GM18870 (cell line): ENCODE results near the gene NPTX1.

Experiments used
- ATAC-seq: cut with Tn5 transposase; IDR thresholded peaks from one replicate; pipeline ENCODE4 v1.9.1; 2021; ENCODE audit warnings: moderate library complexity; ENCODE audit not compliant: unreplicated experiment

Gene NPTX1

GRCh38 chr17:80479246-80479566 is 2.8 kb upstream of the NPTX1 start:
- no peak for ATAC-seq

- ATAC-seq = no peak
Observed at GRCh38 chr17:80478487-80479245, 2.3 kb upstream of the NPTX1 start.

DNA sequence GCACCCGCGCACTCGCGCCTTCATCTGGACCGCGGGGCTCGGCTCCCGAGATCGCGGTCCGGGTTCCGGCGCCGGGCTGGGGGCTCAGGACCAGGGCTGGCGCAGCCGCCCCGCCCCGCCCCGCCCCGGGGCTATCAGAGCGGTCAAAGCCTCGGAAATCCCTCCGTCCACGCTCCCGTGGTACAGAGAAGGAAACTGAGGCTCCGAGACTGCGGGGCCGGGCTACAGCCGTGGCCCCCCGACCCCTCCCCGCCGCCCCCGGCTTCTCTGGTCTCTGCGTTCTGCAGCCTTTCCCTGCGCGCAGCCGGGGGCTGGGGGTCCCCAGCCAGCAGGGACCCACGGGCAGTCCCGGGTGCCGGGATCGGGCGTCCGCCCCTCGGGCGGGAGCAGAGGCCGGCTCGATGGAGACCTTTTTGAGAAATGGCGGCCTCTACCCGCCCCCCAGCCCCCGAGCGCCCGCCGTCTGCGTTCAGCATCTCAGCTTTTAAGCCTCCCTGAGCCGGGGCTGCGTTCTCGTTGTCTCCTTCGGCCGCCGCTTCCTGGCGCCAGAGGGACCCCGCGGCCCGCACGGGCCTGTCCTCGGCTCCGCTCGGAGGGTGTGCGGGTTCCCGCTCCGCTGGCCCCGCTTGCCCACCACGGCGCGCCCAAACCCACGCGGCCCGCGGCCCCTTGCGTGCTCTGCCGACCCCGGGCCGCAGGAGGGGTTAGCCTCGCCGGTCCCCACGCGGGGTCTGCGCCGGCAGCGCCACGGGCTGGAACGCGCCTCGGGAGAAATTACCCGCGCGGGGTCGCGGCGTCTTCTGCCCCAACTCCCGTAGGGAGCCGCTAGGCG is 1.5 kb upstream of the NPTX1 start:
- no peak for ATAC-seq

DNA sequence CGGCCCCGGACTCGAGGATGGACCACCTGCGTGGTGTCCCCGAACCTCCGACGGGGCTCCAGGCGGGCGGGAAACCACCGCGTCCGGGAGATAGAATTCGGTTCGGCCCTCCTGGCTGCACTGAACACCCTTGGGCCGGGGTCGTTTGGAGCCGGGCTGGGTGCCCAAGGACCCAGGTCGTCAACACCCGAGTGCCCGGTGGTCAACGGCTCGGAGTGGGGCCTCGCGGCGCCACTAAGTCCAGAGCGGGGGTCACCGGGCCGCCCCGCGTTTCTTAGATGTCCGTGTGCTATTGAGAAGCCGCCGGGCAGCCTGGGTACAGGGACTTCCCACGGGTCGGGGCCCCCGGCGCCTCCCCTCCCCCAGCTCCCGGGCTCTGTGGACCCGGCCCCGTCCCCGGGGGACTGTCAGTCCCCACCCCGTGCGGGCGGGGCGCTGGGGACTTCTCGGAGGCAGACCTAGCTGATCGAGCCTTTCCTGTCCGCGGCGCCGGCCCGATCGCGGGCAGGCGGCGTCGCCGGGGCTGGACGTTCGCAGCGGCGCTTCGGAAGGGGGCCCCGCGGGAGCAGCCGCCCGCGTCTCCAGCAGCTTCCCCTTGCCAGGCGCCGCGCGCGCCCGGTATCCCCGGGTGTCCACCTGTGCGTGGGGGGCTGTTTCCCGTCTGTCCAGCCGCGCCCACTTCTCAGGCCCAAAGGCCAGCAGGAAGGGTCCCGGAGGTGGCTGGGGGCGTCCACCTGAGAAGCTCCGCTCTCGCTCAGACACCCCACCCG is 655 bp upstream of the NPTX1 start:
- no peak for ATAC-seq

- ATAC-seq = no peak
Observed at GRCh38 chr17:80474961-80475909, 1.2 kb downstream of the NPTX1 start.

DNA sequence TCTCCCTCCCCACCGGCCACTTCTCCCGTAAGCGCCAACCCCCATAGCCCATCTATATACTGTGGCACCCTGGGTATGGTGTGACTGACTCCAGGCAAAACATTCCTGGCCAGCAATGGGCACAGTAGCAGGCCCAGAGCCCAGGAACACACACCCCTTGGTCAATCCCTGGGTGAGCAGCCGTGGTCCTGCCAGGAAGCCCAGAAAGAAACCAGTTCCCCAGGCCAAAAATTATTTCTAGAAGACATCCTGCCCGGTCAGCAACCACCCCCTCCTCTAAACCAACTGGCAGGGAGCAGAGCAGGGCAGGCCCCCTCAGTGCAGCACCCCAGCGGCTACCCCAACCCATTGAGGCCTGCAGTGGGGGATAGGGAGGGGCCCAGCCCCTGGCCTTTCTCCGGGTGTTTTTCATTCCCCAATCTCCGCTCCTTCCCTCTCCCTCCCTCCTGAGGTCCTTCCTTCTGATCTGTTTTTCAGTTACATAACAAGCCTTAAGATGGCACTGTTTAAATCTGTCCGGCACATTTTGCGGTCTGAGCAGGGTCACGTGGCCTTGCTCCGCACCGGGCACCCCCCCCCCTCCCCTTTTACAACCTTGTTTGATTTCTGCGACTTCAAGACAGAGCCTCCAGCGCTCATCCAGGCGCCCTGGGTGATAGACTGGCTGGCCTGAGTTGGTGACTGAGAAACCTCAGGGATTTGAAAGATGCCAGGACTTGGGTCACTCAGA is 2.0 kb downstream of the NPTX1 start:
- no peak for ATAC-seq

GRCh38 chr17:80473701-80474100 is 2.7 kb downstream of the NPTX1 start:
- ATAC-seq = no peak

DNA sequence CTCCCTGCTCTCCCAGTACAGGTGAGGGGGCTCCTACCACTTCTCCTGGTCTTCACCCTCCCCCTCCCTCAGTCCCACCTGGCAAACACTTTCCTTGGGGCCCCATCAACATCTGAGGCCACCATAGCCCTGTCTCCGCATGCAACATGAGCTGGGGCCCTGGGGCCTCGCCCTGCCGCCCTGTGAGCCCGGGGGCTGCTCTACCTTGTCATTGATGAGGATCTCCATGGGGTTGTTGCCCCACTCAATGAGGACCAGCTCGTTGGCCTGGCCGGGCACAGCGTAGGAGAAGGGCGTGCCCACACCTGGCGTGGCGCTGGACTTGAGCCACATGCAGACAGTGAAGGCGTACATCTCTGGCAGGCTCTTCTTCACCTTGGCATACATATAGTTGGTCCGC is 3.4 kb downstream of the NPTX1 start:
- no peak for ATAC-seq

DNA sequence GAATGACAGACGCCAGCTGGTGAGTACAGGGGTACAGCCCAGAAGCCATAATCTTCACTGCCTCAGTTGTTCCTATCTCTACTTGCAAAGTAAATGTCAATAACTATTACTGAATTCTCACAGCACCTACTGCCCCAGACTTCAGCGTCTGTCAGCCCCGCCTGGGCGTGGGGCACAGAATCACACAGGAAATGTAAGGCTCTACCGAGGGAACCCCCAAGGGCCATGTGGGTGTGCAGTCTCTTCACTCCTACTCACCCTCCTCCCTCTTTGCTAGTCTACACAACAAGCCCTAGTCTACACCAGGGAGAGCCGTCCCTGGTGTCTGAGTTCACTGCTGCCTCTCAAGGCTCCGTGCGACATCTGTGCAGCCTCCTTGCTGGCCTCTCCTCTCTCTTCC is 4.5 kb downstream of the NPTX1 start:
- no peak for ATAC-seq

DNA sequence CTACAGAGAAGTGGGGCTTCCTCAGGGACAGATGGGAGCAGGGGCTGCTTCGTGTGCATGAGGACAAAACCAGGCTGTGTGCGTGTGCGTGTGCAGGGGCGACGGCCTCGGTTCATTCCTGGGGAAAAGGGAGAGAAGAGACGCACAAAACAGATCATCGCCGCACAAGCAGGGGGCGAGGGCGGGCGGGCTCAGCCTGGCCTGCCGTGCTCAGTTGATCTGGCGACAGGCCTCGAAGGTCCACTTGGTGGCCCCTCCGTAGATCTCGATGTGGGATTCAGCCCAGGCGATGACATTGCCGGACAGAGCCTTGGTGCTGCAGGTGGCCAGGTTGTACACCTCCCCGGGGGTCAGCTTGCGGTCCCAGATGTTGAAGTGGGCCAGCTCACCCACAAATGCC is 5.8 kb downstream of the NPTX1 start:
- no peak for ATAC-seq

DNA sequence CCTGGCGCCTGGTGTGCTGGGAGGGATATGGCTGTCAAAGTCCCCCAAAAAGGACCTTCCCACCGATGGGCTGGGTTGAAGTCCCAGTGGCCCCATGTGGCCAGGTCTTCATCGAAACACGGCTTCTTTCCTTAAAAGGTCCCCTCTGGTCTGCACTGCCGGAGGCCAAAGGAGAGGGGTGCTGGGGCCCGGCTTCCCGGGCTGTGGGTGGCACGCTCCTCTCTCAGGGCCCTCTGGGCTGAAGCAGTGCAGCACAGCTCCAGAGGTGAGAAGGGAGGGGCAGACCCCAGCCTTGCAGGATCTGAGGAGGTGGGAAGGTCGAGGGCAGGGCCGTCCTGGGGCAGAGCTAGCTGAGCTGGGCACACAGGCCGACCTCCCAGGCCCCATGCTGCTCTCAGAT is 6.7 kb downstream of the NPTX1 start:
- no peak for ATAC-seq

- no peak for ATAC-seq
Observed at GRCh38 chr17:80468781-80469493, 7.5 kb downstream of the NPTX1 start.

GRCh38 chr17:80468242-80468641 is 8.2 kb downstream of the NPTX1 start:
- no peak for ATAC-seq

- no peak for ATAC-seq
Observed at GRCh38 chr17:80466188-80466705, 10.2 kb downstream of the NPTX1 start.

DNA sequence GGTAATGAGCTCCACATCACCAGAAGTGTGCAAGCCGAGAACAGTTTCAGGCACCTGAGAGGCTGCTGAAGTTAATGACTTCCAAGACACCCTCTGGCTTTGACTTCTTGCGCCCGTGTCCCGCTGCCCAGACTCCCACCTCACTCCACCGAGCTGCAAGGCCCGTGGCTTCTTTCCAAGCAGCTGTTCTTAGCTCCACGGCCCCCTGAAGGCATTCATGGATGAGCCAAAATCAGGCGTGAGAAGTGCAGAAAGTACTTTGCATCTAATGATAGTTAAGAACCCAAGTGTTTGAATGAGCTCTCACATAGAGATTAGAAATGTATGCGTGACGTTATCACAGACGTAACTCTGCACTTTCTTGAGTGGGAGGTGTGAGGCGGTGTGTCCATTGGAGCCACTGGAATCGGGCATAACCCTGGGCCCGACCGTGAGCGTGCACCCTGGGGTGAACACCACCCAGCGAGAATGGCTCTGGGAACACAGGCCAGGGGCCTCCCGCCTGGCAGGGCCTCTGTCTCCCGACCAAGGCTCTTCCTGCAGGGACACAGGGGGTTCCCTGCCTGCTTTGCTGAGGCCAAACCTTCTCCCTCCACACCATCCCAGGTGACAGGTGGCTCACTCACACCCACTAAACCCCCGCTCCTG is 11.0 kb downstream of the NPTX1 start:
- no peak for ATAC-seq

DNA sequence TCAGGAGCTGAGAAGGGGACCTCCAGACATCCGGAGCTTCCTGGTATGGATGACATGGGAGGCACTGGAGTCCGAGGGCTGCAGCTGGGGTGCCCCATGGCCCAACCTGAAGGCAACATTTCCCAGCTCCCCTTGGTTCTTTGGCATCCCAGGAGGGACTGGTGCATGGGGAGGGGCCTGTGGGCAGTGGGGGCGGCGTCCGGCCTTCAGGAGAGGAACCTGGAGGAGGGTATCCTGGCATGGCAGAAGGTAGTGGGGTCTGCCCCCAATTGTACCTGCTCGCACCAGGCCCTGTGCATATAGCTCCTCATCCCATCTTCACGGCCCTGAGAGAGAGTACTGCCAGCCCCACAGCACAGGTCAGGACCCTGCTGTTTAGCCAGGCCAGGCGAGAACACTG is 11.9 kb downstream of the NPTX1 start:
- ATAC-seq = no peak

DNA sequence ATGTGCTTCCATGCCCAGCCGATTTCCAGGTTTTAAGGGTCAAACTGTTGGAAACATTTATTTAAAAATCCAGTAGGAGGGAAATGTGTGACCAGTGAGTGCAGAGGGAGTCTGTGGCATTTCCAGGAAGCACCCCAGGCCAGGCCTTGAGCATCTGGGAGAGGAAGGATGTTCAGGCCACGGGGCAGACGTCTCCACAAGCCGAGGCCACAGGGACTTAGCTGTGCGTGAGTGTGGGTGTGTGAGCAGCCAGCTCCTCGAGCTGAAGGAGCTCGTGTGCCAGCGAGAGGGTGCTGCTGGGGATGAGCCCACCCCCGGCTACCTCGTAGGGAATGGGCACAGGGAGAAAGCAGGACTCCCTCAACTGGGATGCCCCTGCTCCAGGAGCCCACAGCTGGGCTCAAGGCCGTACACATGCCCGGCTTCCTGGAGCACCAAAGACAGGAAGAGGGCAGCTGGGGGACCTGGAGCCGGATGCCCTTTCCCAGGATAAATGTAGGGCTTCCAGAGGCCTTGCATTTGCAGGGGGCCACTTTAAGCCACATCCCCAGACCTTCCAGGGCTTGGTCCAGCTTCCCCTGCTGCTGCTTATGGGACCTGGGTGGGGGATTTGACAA is 12.5 kb downstream of the NPTX1 start:
- no peak for ATAC-seq

- no peak for ATAC-seq
Observed at GRCh38 chr17:80461528-80462160, 14.8 kb downstream of the NPTX1 start.
